NCI-H1105 (cell line): ENCODE measurements around the gene OR9Q2.
"Not testable (repeated sequence)": the region's sequence is repeated elsewhere in the genome, so short reads cannot be mapped to it uniquely, and the experiment has no call there.

Source experiments
- DNase-seq: peaks from one replicate; lab custom pipeline; 2025; lab: John Stamatoyannopoulos, UW

OR9Q2 gene

GRCh38 chr11:58188770-58189169 lies at the start of gene OR9Q2:
Gene OR9Q2, plus strand, starts transcription at chr11:58189070. Its CDS starts 1,421 bp downstream, at chr11:58190491.
- no peak for DNase-seq

- DNase-seq = no peak
Measured at GRCh38 chr11:58142761-58143160, 46.1 kb upstream of the OR9Q2 start.

- DNase-seq = no peak
Measured at GRCh38 chr11:58152781-58153180, 36.1 kb upstream of the OR9Q2 start.

GRCh38 chr11:58164389-58164788 lies 24.5 kb upstream of the OR9Q2 start:
- no peak for DNase-seq

- DNase-seq = no peak
Measured at GRCh38 chr11:58164990-58165389, 23.9 kb upstream of the OR9Q2 start.

- no peak for DNase-seq
Measured at GRCh38 chr11:58165504-58166106, 23.3 kb upstream of the OR9Q2 start.

- no peak for DNase-seq
Measured at GRCh38 chr11:58177409-58178054, 11.3 kb upstream of the OR9Q2 start.

GRCh38 chr11:58178444-58178843 lies 10.4 kb upstream of the OR9Q2 start:
- no peak for DNase-seq

- DNase-seq = no peak
Measured at GRCh38 chr11:58179648-58180047, 9.2 kb upstream of the OR9Q2 start.

- DNase-seq = no peak
Measured at GRCh38 chr11:58186938-58187337, 1.9 kb upstream of the OR9Q2 start.

- no peak for DNase-seq
Measured at GRCh38 chr11:58192229-58192628, 3.4 kb downstream of the OR9Q2 start.

GRCh38 chr11:58193391-58193790 lies 4.5 kb downstream of the OR9Q2 start:
- no peak for DNase-seq

- DNase-seq = no peak
Measured at GRCh38 chr11:58195939-58196338, 7.1 kb downstream of the OR9Q2 start.

- DNase-seq = no peak
Measured at GRCh38 chr11:58199271-58199670, 10.4 kb downstream of the OR9Q2 start.

GRCh38 chr11:58204042-58204441 lies 15.2 kb downstream of the OR9Q2 start, which contains the start of gene OR1S2:
Gene OR1S2, minus strand, starts transcription at chr11:58204142. Its CDS starts 0 bp downstream, at chr11:58204142.
- DNase-seq = no peak

- not testable (repeated sequence) for DNase-seq
Measured at GRCh38 chr11:58212420-58212819, 23.6 kb downstream of the OR9Q2 start, which contains the start of gene OR1S1. Gene OR1S1, plus strand, starts transcription at chr11:58212720.

- no peak for DNase-seq
Measured at GRCh38 chr11:58216476-58216875, 27.6 kb downstream of the OR9Q2 start.

- DNase-seq = no peak
Measured at GRCh38 chr11:58222721-58223120, 33.9 kb downstream of the OR9Q2 start.

GRCh38 chr11:58227956-58228615 lies 39.2 kb downstream of the OR9Q2 start:
- DNase-seq = no peak
